HG02973 (cell line): Measurements from ENCODE around the gene TANGO6.
"Not testable (repeated sequence)": the region's sequence is repeated elsewhere in the genome, so short reads cannot be mapped to it uniquely, and the experiment has no call there.

Experiments
- ATAC-seq: cut with Tn5 transposase; IDR thresholded peaks from one replicate; pipeline ENCODE4 v1.9.1; 2021; ENCODE audit warnings: moderate library complexity; ENCODE audit not compliant: unreplicated experiment

TANGO6 gene

DNA sequence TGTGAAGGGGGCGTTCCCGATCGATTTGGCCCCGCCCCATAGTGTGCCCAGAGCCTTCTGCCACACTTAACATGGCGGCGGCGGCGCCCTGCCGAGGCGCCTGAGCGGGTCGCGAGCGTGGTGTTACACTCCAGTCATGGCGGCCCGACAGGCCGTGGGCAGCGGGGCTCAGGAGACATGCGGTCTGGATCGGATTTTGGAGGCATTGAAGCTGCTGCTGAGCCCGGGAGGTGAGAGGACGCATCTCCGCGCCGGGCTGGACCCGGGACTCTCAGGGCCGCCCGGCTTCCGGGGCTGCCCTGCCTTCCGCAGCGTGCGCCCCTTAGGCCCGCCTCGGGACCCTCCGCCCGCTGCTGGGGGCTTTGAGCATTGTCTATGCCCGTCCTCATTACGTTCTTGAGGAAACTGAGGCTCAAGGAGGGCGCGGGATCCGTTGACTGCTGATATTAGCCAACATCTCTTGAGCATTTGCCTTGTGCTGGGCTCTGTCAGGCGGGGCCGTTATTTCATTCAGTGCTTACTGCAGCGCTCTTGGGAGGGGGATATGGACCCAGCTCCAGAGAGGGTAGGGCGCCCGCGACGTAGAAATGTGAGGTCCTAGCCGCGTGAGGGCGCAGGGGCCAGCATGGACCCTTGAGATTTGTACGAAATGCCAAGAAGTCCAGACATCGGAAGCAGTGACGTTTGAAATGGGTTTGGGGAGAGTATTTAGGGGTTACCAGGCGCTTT is at the start of gene TANGO6:
TANGO6 (plus strand) TSS at position 50 of the 729 bp plus-strand sequence; CDS start at position 137, 87 bp downstream.
- ATAC-seq, result peak; percentile 86

DNA sequence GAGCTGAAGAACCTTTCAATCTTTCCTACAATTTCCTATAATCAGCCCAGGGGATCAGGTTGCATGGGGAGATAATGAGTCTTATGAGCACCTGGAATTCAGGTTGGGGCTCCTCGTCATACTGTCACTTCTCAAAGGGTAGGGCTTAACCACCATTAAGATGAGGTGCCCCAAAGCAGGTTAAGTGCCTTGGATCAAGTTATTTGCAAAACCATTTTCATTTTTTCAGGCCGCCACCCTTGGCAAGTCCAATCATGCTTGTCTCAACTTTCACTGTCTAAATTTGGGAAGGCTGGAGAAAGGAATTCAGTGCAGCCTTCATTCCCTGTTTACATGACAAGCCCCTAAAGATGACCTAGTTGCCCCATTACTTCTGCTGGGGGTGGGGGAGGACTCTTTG is 44.9 kb upstream of the TANGO6 start:
- ATAC-seq, result no peak

GRCh38 chr16:68800257-68800875 is 43.0 kb upstream of the TANGO6 start:
- ATAC-seq, result no peak

GRCh38 chr16:68802190-68802589 is 41.1 kb upstream of the TANGO6 start:
- no peak for ATAC-seq

DNA sequence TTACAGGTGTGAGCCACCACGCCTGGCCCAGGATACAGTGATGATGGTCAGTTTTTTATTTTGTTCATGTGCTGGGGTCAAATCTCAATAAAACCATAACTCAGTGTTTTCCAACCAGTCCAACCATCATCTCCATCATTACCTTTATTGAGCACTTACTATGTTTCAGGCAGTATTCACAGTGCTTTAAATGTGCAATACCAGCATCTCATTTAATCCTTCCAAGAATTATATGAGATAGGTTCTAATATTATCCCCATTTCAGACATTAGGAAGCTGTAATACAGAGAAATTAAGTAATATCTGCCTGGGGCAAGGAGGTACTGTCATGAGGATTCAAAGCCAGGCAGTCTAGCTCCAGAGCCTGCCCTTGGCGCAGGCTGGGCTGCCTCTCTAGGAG is 36.9 kb upstream of the TANGO6 start:
- ATAC-seq, result no peak

GRCh38 chr16:68806981-68807380 is 36.4 kb upstream of the TANGO6 start:
- no peak for ATAC-seq

DNA sequence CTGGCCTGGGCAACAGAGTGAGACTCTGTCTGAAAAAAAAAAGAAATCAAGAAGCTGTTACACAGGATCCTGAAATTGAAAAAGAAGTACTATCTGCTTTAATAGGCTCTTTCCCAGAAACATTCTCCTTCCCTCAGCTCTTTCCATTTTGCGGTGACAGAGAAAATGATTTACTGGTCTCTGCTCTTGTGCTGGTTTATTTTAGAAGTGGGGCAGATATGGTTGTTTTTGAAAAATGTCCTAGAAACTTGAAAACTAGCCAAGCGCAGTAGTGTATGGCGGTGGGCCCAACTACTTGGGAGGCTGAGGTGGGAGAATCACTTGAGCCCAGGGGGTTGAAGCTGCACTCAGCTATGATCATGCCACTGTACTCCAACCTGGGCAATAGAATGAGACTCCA is 28.8 kb upstream of the TANGO6 start:
- ATAC-seq, result no peak

GRCh38 chr16:68823401-68824135 is 19.8 kb upstream of the TANGO6 start:
- no peak for ATAC-seq

- no peak for ATAC-seq
These were observed 17.9 kb upstream of the TANGO6 start for GRCh38 chr16:68825427-68825826.

DNA sequence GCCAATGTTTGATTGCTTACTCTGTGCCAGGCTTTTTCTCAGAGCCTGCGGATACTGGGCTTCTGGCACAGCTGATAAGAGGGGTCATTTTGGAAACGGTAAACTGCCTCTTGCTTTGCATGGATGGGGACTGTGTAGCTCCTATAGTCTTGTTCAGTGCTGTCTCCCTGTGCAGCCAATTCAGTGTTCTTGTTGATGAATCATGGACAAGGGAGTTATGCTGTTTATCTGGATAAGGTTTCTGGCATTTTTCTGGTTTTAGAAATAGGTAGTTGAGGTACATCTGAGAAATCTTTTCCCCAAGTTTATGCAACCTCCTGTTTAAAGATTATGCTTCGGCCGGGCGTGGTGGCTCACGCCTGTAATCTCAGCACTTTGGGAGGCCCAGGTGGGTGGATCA is 16.7 kb upstream of the TANGO6 start:
- ATAC-seq, result no peak

DNA sequence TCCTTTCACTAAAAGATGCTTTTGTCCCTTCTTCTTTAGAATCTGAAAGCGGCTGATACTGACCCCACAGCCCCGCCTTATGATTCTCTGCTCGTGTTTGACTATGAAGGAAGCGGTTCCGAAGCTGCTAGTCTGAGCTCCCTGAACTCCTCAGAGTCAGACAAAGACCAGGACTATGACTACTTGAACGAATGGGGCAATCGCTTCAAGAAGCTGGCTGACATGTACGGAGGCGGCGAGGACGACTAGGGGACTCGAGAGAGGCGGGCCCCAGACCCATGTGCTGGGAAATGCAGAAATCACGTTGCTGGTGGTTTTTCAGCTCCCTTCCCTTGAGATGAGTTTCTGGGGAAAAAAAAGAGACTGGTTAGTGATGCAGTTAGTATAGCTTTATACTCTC is 10.1 kb upstream of the TANGO6 start:
- ATAC-seq, result no peak

DNA sequence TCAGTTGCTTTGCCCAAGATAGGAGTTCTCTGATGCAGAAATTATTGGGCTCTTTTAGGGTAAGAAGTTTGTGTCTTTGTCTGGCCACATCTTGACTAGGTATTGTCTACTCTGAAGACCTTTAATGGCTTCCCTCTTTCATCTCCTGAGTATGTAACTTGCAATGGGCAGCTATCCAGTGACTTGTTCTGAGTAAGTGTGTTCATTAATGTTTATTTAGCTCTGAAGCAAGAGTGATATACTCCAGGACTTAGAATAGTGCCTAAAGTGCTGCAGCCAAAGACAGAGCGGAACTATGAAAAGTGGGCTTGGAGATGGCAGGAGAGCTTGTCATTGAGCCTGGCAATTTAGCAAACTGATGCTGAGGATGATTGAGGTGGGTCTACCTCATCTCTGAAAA is 8.8 kb upstream of the TANGO6 start:
- ATAC-seq, result no peak

- ATAC-seq, result no peak
These were observed 7.4 kb upstream of the TANGO6 start for GRCh38 chr16:68835970-68836369.

GRCh38 chr16:68839831-68840230 is 3.5 kb upstream of the TANGO6 start:
- ATAC-seq, result no peak

GRCh38 chr16:68842964-68843481 is 308 bp upstream of the TANGO6 start:
- ATAC-seq, result not testable (repeated sequence)

DNA sequence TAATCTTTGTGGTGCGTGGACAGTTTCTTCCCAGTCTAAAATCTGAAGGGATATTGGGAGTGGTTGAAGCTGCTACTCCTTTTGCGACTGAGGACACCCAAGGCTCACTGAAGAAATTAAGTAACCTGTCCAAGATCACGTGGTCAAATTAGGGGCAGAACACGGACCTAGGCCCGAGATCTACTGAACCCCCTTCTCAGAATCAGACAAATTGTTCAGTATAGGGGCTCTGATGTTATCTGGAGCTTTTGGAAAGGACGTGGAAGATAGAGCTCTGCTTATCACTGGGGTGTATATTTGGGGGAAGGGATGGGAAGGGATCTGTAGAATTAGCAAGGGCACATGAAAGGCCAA is 857 bp downstream of the TANGO6 start:
- no peak for ATAC-seq

GRCh38 chr16:68848786-68849185 is 5.5 kb downstream of the TANGO6 start:
- ATAC-seq, result no peak

GRCh38 chr16:68850481-68850880 is 7.2 kb downstream of the TANGO6 start:
- ATAC-seq, result no peak

- ATAC-seq, result no peak
These were observed 8.3 kb downstream of the TANGO6 start for GRCh38 chr16:68851601-68852000.

DNA sequence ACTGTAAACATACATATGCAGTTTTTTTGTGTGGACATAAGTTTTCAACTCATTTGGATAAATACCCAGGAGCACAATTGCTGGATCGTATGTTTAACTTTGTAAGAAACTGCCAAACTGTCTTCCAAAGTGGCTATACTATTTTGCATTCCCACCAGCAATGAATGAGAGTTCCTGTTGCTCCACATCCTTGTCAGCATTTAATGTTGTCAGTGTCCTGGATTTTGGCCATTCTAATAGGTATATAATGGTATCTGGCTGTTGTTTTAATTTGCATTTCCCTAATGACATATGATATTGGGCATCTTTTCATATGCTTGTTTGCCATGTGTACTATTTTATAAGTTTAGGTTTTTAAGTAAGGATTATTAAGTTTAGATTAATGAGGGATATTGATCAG is 14.1 kb downstream of the TANGO6 start:
- ATAC-seq, result no peak

- ATAC-seq, result no peak
These were observed 16.5 kb downstream of the TANGO6 start for GRCh38 chr16:68859828-68860227.
